HepG2 (cell line): Measurements from ENCODE around the gene NDOR1. TPM values are rescaled to one million over a fixed set of nuclear protein-coding genes. Genes with fewer than 3 reads are reported as not detected.

Source experiments
- ARID5B ChIP-seq: IDR thresholded peaks from 2 replicates; pipeline ENCODE4 v1.4.0; 2020; ENCODE audit warnings: mild to moderate bottlenecking, missing genetic modification reagents
- GABPB1 ChIP-seq: IDR thresholded peaks from 2 replicates; pipeline ENCODE4 v1.6.1; 2016; ENCODE audit warnings: mild to moderate bottlenecking, missing genetic modification reagents, moderate library complexity, missing compliant biosample characterization
- HMGXB3 ChIP-seq: sonication (generic); formaldehyde crosslinking; IDR thresholded peaks from 2 replicates; pipeline ENCODE4 v1.4.0; 2020; ENCODE audit warnings: missing genetic modification reagents, borderline replicate concordance
- HNRNPLL ChIP-seq: fragments of 200-400 bp; formaldehyde crosslinking; IDR thresholded peaks from 2 replicates; pipeline ENCODE4 v1.6.1; 2017; ENCODE audit warnings: mild to moderate bottlenecking, low read depth, low read length; ENCODE audit not compliant: poor library complexity, severe bottlenecking
- KDM2A ChIP-seq: sonication (generic); formaldehyde crosslinking; IDR thresholded peaks from 2 replicates; pipeline ENCODE4 v1.4.0; 2020; ENCODE audit warnings: low read depth, missing genetic modification reagents, borderline replicate concordance
- MIER3 ChIP-seq: IDR thresholded peaks from 2 replicates; pipeline ENCODE4 v1.6.1; 2016; ENCODE audit warnings: missing compliant biosample characterization, borderline replicate concordance
- MXD1 ChIP-seq: sonication (generic); formaldehyde crosslinking; IDR thresholded peaks from 2 replicates; pipeline ENCODE4 v1.4.0; 2020; ENCODE audit warnings: mild to moderate bottlenecking, missing genetic modification reagents
- MXI1 ChIP-seq: IDR thresholded peaks from 3 replicates; pipeline ENCODE4 v1.6.1; 2012; ENCODE audit warnings: low read depth, low read length, inconsistent platforms, borderline replicate concordance
- SOX6 ChIP-seq, 2 experiments: fragments of 450-650 bp in 1 of 2; sonication (generic) in 1 of 2; formaldehyde crosslinking in 1 of 2; IDR thresholded peaks; 2 replicates each; pipeline versions ENCODE4 v1.4.0 to v1.6.1; 2017 to 2020; ENCODE audit warnings: antibody characterized with exemption in 1 of 2, mild to moderate bottlenecking in 1 of 2, missing genetic modification reagents in 1 of 2
- TFDP1 ChIP-seq: IDR thresholded peaks from 2 replicates; pipeline ENCODE4 v1.6.1; 2016; ENCODE audit warnings: missing compliant biosample characterization, missing genetic modification reagents, borderline replicate concordance
- UBTF ChIP-seq: sonication (generic); formaldehyde crosslinking; IDR thresholded peaks from 2 replicates; pipeline ENCODE4 v1.4.0; 2020; ENCODE audit warnings: mild to moderate bottlenecking, missing genetic modification reagents
- ZNF235 ChIP-seq: sonication (generic); formaldehyde crosslinking; IDR thresholded peaks from 2 replicates; pipeline ENCODE4 v1.8.1; 2023; ENCODE audit warnings: mild to moderate bottlenecking, missing genetic modification reagents, borderline replicate concordance
- ZNF605 ChIP-seq: sonication (generic); formaldehyde crosslinking; IDR thresholded peaks from 2 replicates; pipeline ENCODE4 v1.8.0; 2022; ENCODE audit warnings: mild to moderate bottlenecking, missing genetic modification reagents
- ZNF883 ChIP-seq: sonication (generic); formaldehyde crosslinking; IDR thresholded peaks from 2 replicates; pipeline ENCODE4 v1.5.1; 2020; ENCODE audit warnings: mild to moderate bottlenecking, missing genetic modification reagents; ENCODE audit errors: not compliant biosample characterization
- polyA plus RNA-seq, 8 experiments: library from polyadenylated mRNA; depleted of rRNA in 3 of 8; stranded (reverse) in 7 of 8; unstranded in 1 of 8; fragments of >200 nt; fragmentation: Illumina TruSeq in 4 of 8; extraction: Trizol in 4 of 8; gene quantifications; 2 replicates each; pipeline versions ENCODE4 v1.2.1 to v1.2.3, GENCODE V29; 2011 to 2016; ENCODE audit warnings: low read depth in 4 of 8, missing spikeins in 1 of 8, mixed read lengths in 1 of 8; ENCODE audit not compliant: insufficient read depth in 1 of 8
- total RNA-seq, 5 experiments: library from RNA; depleted of rRNA; stranded (reverse); fragments of >200 nt; fragmentation: Illumina TruSeq; extraction: Trizol; gene quantifications; 2 replicates each; pipeline ENCODE4 v1.2.3, GENCODE V29; 2016; ENCODE audit warnings: low read depth in 1 of 5

Gene NDOR1
- total and polyA plus RNA-seq, 2 of the 13 experiments (the other 11 are each of a cell fraction or from before 2014, with no cell fraction given): 3.6 to 8.7 TPM

GRCh38 chr9:137241490-137242268, 36.2 kb downstream of the NDOR1 start (continued):
- no peak for TF ChIP-seq TFDP1
- TF ChIP-seq HNRNPLL: peak; percentile 61
- peak; percentile 67 for TF ChIP-seq UBTF (CRISPR knock-in tag)
- TF ChIP-seq SOX6 (IDR thresholded peaks at IDR 0.05): no peak
- peak; percentile 58 for TF ChIP-seq SOX6 (CRISPR knock-in tag; IDR thresholded peaks at IDR 0.05)
- TF ChIP-seq ZNF235 (CRISPR knock-in tag): 0 out of 2 replicates have a peak, but pooled peaks have one; percentile 49
- peak; percentile 43; the same call in 1 of the 2 replicates for TF ChIP-seq HMGXB3 (CRISPR knock-in tag)
- peak; percentile 73 for TF ChIP-seq ZNF883 (CRISPR knock-in tag)
- TF ChIP-seq MXI1: no peak
- TF ChIP-seq GABPB1 (CRISPR knock-in tag): peak; percentile 72; the same call in 1 of the 2 replicates
- 0 out of 2 replicates have a peak, but pooled peaks have one; percentile 19 for TF ChIP-seq MIER3 (CRISPR knock-in tag)
- TF ChIP-seq KDM2A (CRISPR knock-in tag): peak; percentile 51; the same call in 1 of the 2 replicates
- TF ChIP-seq ZNF605 (CRISPR knock-in tag): peak; percentile 88
- TF ChIP-seq ARID5B (CRISPR knock-in tag): 0 out of 2 replicates have a peak, but pooled peaks have one; percentile 37
- peak; percentile 61; the same call in 1 of the 2 replicates for TF ChIP-seq MXD1 (CRISPR knock-in tag)
